HepG2 (cell line): Measurements from ENCODE around the gene AGAP1. TPM values are rescaled to one million over a fixed set of nuclear protein-coding genes. Genes with fewer than 3 reads are reported as not detected.

Experiments
- ATAC-seq: fragments of 200-7000 bp; cut with Tn5 transposase; 3 replicates; pipeline ENCODE4 v1.9.1; 2020; ENCODE audit warnings: mild to moderate bottlenecking, moderate library complexity
- BruUV-seq: library from RNA; stranded (reverse); fragments of 400-500 nt; replicated peaks from 2 replicates; lab custom pipeline; 2021; lab: Mats Ljungman, UMichigan
- CTCF ChIA-PET: fragments of 300-600 bp; formaldehyde crosslinking; extraction: SDS; loops from one replicate; lab custom pipeline; 2021; ENCODE audit warnings: low total read pairs, inconsistent platforms, low intra/inter-chr PET ratio; lab: Yijun Ruan, JAX
- POLR2A ChIA-PET: fragments of 350-600 bp; sonication (Branson Sonifier 250); formaldehyde crosslinking; loops from one replicate; lab custom pipeline; 2020; ENCODE audit warnings: antibody characterized with exemption, inconsistent platforms; lab: Yijun Ruan, JAX
- DNase-seq: peaks from one replicate; pipeline ENCODE4 v3.0.0-alpha.2; 2015; ENCODE audit warnings: low spot score
- FAIRE-seq: peaks from 3 replicates; lab custom pipeline; 2011; peaks lifted over from hg19 to GRCh38; lab: Jason Lieb, UNC
- H2AFZ ChIP-seq: one replicate; pipeline ENCODE4 v1.6.1; 2011; ENCODE audit warnings: low read length, inconsistent platforms
- H3K27ac ChIP-seq: fragments of 300-600 bp; 3 replicates; pipeline ENCODE4 v1.8.0; 2011; ENCODE audit warnings: mixed run types, mild to moderate bottlenecking, mixed read lengths, low read length, inconsistent platforms; ENCODE audit not compliant: insufficient read depth; ENCODE audit errors: extremely low read length
- H3K27me3 ChIP-seq, 2 experiments: fragments of 200-600 bp in 1 of 2; 2 replicates in 1 of 2; 3 replicates in 1 of 2; pipeline versions ENCODE4 v1.6.0 to v1.8.0; 2011; ENCODE audit warnings: low read length in 2 of 2, mild to moderate bottlenecking in 2 of 2, moderate library complexity in 2 of 2, inconsistent platforms in 1 of 2; ENCODE audit not compliant: insufficient read depth in 2 of 2, control insufficient read depth in 1 of 2
- H3K36me3 ChIP-seq, 2 experiments: fragments of 200-600 bp in 1 of 2; replicated peaks in 1 of 2; 2 replicates in 1 of 2; 3 replicates in 1 of 2; pipeline versions ENCODE4 v1.5.1 to v1.8.0; 2011; ENCODE audit warnings: low read length in 2 of 2, inconsistent platforms in 1 of 2; ENCODE audit not compliant: insufficient read depth in 2 of 2, control insufficient read depth in 1 of 2
- H3K4me1 ChIP-seq: 2 replicates; pipeline ENCODE4 v1.5.1; 2012; ENCODE audit warnings: low read length, inconsistent platforms; ENCODE audit not compliant: insufficient read depth
- H3K4me2 ChIP-seq: 2 replicates; pipeline ENCODE4 v1.6.0; 2011; ENCODE audit warnings: low read depth, low read length, inconsistent platforms
- H3K4me3 ChIP-seq, 3 experiments: fragments of 200-600 bp in 1 of 3; sonication (generic), shearing (Covaris generic) in 1 of 3; replicated peaks in 1 of 3; 2 replicates each; pipeline ENCODE4 v1.5.1; 2011 to 2016; ENCODE audit warnings: low read length in 3 of 3, inconsistent platforms in 2 of 3, low read depth in 2 of 3, mild to moderate bottlenecking in 2 of 3, control low read depth in 1 of 3, mixed read lengths in 1 of 3; ENCODE audit not compliant: insufficient read depth in 1 of 3
- H3K79me2 ChIP-seq: one replicate; pipeline ENCODE4 v1.6.1; 2011; ENCODE audit warnings: low read length, inconsistent platforms; ENCODE audit not compliant: insufficient read depth
- H3K9ac ChIP-seq: 2 replicates; pipeline ENCODE4 v1.6.0; 2011; ENCODE audit warnings: mild to moderate bottlenecking, low read depth, low read length, inconsistent platforms; ENCODE audit not compliant: insufficient read depth
- H3K9me3 ChIP-seq: 2 replicates; pipeline ENCODE4 v1.5.1; 2012; ENCODE audit warnings: mild to moderate bottlenecking, low read length
- H4K20me1 ChIP-seq: 2 replicates; pipeline ENCODE4 v1.6.0; 2011; ENCODE audit warnings: inconsistent platforms, mild to moderate bottlenecking, low read length, moderate library complexity; ENCODE audit not compliant: insufficient read depth
- HMG20B ChIP-seq: conservative IDR thresholded peaks from 2 replicates; pipeline ENCODE4 v1.6.1; 2016; ENCODE audit warnings: missing genetic modification reagents, missing compliant biosample characterization
- SRY ChIP-seq: sonication (generic); formaldehyde crosslinking; IDR thresholded peaks from 2 replicates; pipeline ENCODE4 v1.8.0; 2022; ENCODE audit warnings: mild to moderate bottlenecking, missing genetic modification reagents
- U2AF2 ChIP-seq: fragments of 200-400 bp; formaldehyde crosslinking; IDR thresholded peaks from 2 replicates; pipeline ENCODE4 v1.6.1; 2017; ENCODE audit warnings: low read depth, mild to moderate bottlenecking, low read length
- ZNF839 ChIP-seq: sonication (generic); formaldehyde crosslinking; IDR thresholded peaks from 2 replicates; pipeline ENCODE4 v1.4.0; 2020; ENCODE audit warnings: missing genetic modification reagents, mild to moderate bottlenecking, borderline replicate concordance
- WGBS: methylation state at CpG from one replicate; pipeline ENCODE4 v1.1.6; 2017; ENCODE audit warnings: low lambda C conversion rate; 5-methylcytosine and 5-hydroxymethylcytosine counted together
- in situ Hi-C: cut with HindIII; loops from 2 replicates; pipeline ENCODE4 v1.10.0; 2017; ENCODE audit warnings: low pct_unique_long_range_greater_than_20kb; ENCODE audit not compliant: extremely low pct_ligation_motif_present
- intact Hi-C: fragments of 100-400 bp; cut with micrococcal nuclease; formaldehyde crosslinking; loops from one replicate; pipeline ENCODE4 v1.10.0; 2022; ENCODE audit not compliant: unreplicated experiment
- polyA plus RNA-seq, 8 experiments: library from polyadenylated mRNA; depleted of rRNA in 3 of 8; stranded (reverse) in 7 of 8; unstranded in 1 of 8; fragments of >200 nt; fragmentation: Illumina TruSeq in 4 of 8; extraction: Trizol in 4 of 8; gene quantifications; 2 replicates each; pipeline versions ENCODE4 v1.2.1 to v1.2.3, GENCODE V29; 2011 to 2016; ENCODE audit warnings: low read depth in 4 of 8, missing spikeins in 1 of 8, mixed read lengths in 1 of 8; ENCODE audit not compliant: insufficient read depth in 1 of 8
- total RNA-seq, 5 experiments: library from RNA; depleted of rRNA; stranded (reverse); fragments of >200 nt; fragmentation: Illumina TruSeq; extraction: Trizol; gene quantifications; 2 replicates each; pipeline ENCODE4 v1.2.3, GENCODE V29; 2016; ENCODE audit warnings: low read depth in 1 of 5
- TF ChIP-seq, protein P1 (sequence below): sonication (generic); formaldehyde crosslinking; IDR thresholded peaks from 2 replicates; pipeline ENCODE4 v1.5.0; 2020; ENCODE audit warnings: missing genetic modification reagents
- TF ChIP-seq, protein P2 (sequence below): sonication (generic); formaldehyde crosslinking; IDR thresholded peaks from 2 replicates; pipeline ENCODE4 v1.4.0; 2020; ENCODE audit warnings: missing genetic modification reagents

The AGAP1 gene
- total and polyA plus RNA-seq, 2 of the 13 experiments (the other 11 are each of a cell fraction or from before 2014, with no cell fraction given), result 21.2 to 32.7 TPM

DNA sequence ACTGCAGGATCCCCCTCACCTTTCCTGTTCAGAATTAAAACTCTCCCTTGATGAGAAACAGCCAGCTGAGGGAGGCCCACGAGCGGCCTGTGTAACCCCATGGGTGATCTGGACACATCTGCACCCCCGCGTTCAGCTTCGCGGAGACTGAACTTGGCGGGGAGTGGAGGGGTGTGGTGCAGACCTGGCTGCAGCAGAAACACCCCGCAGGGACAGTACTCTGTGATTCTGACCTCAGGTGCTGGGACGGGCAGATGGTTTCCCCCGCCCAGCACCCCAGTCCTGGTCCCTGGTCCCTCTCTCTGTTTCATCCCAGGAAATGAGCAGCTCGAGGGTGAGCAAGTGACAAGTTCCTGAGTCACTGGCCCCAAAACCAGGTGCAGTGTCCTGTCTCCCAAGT lies 633.2 kb downstream of the AGAP1 start:
- ATAC-seq (no peak), FAIRE-seq (no peak), DNase-seq (no peak)
- Histone ChIP-seq H3K9me3 (no peaks in the 10 kb centered on the region), H2AFZ (no peak overlapping the region), H3K27ac (no peak overlapping the region), H3K4me3 (no peak overlapping the region), H4K20me1 (peaks cover 2% of the 10 kb centered on the region; the same call in 1 of the 2 replicates), H3K36me3 (peaks cover 5 to 25% of the 10 kb centered on the region in 2 experiments; a peak in 4 of 5 replicates), H3K27me3 (no peaks in the 10 kb centered on the region), H3K4me1 (no peaks in the 10 kb centered on the region), H3K79me2 (no peaks in the 10 kb centered on the region), H3K4me2 (no peak overlapping the region), H3K9ac (no peak overlapping the region)
- ChIA-PET POLR2A (no interaction called here), CTCF (no interaction called here)
- BruUV-seq, result no TSS peak
- 96% methylated on average over 11 of the region's 11 CpGs for WGBS
- TF ChIP-seq SRY (CRISPR knock-in tag) (no peak), U2AF2 (no peak), ZNF839 (CRISPR knock-in tag) (no peak), HMG20B (CRISPR knock-in tag) (no peak)
- TF ChIP-seq, protein P1, sequence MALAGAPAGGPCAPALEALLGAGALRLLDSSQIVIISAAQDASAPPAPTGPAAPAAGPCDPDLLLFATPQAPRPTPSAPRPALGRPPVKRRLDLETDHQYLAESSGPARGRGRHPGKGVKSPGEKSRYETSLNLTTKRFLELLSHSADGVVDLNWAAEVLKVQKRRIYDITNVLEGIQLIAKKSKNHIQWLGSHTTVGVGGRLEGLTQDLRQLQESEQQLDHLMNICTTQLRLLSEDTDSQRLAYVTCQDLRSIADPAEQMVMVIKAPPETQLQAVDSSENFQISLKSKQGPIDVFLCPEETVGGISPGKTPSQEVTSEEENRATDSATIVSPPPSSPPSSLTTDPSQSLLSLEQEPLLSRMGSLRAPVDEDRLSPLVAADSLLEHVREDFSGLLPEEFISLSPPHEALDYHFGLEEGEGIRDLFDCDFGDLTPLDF (CRISPR knock-in tag), result no peak
- TF ChIP-seq, protein P2, sequence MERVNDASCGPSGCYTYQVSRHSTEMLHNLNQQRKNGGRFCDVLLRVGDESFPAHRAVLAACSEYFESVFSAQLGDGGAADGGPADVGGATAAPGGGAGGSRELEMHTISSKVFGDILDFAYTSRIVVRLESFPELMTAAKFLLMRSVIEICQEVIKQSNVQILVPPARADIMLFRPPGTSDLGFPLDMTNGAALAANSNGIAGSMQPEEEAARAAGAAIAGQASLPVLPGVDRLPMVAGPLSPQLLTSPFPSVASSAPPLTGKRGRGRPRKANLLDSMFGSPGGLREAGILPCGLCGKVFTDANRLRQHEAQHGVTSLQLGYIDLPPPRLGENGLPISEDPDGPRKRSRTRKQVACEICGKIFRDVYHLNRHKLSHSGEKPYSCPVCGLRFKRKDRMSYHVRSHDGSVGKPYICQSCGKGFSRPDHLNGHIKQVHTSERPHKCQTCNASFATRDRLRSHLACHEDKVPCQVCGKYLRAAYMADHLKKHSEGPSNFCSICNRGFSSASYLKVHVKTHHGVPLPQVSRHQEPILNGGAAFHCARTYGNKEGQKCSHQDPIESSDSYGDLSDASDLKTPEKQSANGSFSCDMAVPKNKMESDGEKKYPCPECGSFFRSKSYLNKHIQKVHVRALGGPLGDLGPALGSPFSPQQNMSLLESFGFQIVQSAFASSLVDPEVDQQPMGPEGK (CRISPR knock-in tag), result no peak
- intact Hi-C loops, result no loop called here
- in situ Hi-C loops, result no loop called here
